ENCODE measurements around the gene VAC14.

DNA sequence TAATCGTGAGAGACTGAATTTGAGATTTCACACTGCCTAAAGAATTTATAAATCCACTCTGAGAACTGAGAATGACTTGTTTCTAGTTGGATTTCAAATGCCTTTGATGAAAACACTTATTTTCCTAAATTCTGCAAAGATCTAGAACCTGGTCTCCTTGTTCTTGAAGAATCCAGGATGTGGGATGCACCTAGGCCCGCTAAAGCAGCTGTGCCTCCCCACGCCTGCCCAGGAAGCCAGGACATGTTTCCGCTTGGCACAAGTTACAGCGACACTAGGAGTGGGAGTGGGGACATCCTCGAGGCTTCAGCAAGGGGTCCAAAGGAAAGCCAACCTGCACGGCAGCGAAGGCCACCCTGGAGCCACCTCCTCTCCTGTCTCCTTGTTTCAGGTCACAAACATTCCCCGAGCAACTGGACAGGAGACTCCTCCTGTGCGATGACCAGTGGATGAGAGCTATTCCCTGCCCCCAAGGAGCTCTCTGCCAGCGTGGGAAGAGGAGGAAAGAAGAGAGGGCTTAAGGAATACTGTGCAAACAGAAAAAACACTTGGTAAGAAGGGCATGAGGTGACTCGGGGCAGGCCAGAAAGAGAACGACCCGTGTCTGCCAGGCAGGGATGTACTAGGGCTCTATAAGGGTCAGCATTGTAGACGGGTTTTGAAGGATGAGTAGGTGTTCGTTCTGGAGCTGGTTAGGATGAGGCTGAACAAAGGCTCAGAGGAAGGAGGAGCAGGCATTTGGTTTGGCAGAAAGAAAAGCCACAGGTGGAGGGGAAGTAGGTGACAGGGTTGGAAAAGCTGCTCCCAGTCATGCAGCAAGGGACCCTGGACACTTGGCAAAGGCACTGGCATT, 11.1 kb downstream of the VAC14 start:
- no peak for TF ChIP-seq NFE2L2 (conservative IDR thresholded peaks at IDR 0.05; ENCODE audit: low read length)
- no peak for TF ChIP-seq CHD4 (IDR thresholded peaks at IDR 0.05; ENCODE audit: borderline replicate concordance)
- TF ChIP-seq, protein P1, sequence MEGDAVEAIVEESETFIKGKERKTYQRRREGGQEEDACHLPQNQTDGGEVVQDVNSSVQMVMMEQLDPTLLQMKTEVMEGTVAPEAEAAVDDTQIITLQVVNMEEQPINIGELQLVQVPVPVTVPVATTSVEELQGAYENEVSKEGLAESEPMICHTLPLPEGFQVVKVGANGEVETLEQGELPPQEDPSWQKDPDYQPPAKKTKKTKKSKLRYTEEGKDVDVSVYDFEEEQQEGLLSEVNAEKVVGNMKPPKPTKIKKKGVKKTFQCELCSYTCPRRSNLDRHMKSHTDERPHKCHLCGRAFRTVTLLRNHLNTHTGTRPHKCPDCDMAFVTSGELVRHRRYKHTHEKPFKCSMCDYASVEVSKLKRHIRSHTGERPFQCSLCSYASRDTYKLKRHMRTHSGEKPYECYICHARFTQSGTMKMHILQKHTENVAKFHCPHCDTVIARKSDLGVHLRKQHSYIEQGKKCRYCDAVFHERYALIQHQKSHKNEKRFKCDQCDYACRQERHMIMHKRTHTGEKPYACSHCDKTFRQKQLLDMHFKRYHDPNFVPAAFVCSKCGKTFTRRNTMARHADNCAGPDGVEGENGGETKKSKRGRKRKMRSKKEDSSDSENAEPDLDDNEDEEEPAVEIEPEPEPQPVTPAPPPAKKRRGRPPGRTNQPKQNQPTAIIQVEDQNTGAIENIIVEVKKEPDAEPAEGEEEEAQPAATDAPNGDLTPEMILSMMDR (IDR thresholded peaks at IDR 0.05): no peak
- no peak for TF ChIP-seq NR3C1 (IDR thresholded peaks at IDR 0.05)
- no peak for TF ChIP-seq MAZ (IDR thresholded peaks at IDR 0.05; ENCODE audit: borderline replicate concordance, low read depth, low read length)
- TF ChIP-seq SREBF2 (IDR thresholded peaks at IDR 0.05): no peak
- TF ChIP-seq JUNB (IDR thresholded peaks at IDR 0.05): no peak
- no peak for TF ChIP-seq TP53 (CRISPR knock-in tag; IDR thresholded peaks at IDR 0.05)
- TF ChIP-seq JUN (IDR thresholded peaks at IDR 0.05): 0 out of 5 replicates have a peak, but pooled peaks of 1 of the 2 experiments have one; percentile 6
- TF ChIP-seq, protein P2, sequence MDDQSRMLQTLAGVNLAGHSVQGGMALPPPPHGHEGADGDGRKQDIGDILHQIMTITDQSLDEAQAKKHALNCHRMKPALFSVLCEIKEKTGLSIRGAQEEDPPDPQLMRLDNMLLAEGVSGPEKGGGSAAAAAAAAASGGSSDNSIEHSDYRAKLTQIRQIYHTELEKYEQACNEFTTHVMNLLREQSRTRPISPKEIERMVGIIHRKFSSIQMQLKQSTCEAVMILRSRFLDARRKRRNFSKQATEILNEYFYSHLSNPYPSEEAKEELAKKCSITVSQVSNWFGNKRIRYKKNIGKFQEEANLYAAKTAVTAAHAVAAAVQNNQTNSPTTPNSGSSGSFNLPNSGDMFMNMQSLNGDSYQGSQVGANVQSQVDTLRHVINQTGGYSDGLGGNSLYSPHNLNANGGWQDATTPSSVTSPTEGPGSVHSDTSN (IDR thresholded peaks at IDR 0.05): no peak

Data from A549 (cell line).